Natural killer cell (primary cell): ENCODE measurements around the gene NT5M. TPM values are rescaled to one million over a fixed set of nuclear protein-coding genes. Genes with fewer than 3 reads are reported as not detected.

Source experiments
- ATAC-seq, 3 donors: fragments of 150-1000 bp in 2 of 3; fragments of 200-7000 bp in 1 of 3; cut with Tn5 transposase; 1 replicate in 1 of 3; 2 replicates in 2 of 3; pipeline ENCODE4 v1.10.0; 2021; ENCODE audit warnings: mild to moderate bottlenecking in 2 of 3, moderate library complexity in 2 of 3
- DNase-seq, 2 donors: peaks; one replicate each; pipeline versions ENCODE4 v3.0.0 to v3.0.0-alpha.2; 2013 to 2021; ENCODE audit warnings: mixed read lengths in 1 of 2
- H3K27ac ChIP-seq: one replicate; pipeline ENCODE4 v1.5.1; 2013; ENCODE audit warnings: mild to moderate bottlenecking, low read length
- H3K27me3 ChIP-seq: one replicate; pipeline ENCODE4 v1.6.1; 2013; ENCODE audit warnings: low read length; ENCODE audit not compliant: control insufficient read depth, insufficient read depth
- H3K36me3 ChIP-seq: one replicate; pipeline ENCODE4 v1.6.1; 2013; ENCODE audit warnings: low read length; ENCODE audit not compliant: control insufficient read depth, insufficient read depth
- H3K4me1 ChIP-seq: one replicate; pipeline ENCODE4 v1.6.1; 2013; ENCODE audit warnings: low read length; ENCODE audit not compliant: control insufficient read depth, insufficient read depth
- H3K4me3 ChIP-seq: one replicate; pipeline ENCODE4 v1.5.1; 2013; ENCODE audit warnings: low read length
- H3K9me3 ChIP-seq: one replicate; pipeline ENCODE4 v1.6.1; 2013; ENCODE audit warnings: low read length; ENCODE audit not compliant: control insufficient read depth, insufficient read depth
- H3K27ac Mint-ChIP-seq, 2 donors: one replicate each; pipeline ENCODE4 v1.8.0; 2022; ENCODE audit warnings: mild to moderate bottlenecking in 2 of 2, mixed read lengths in 2 of 2, moderate library complexity in 1 of 2
- H3K27me3 Mint-ChIP-seq, 2 donors: one replicate each; pipeline ENCODE4 v1.8.0; 2022; ENCODE audit warnings: low read depth in 2 of 2, mixed read lengths in 2 of 2
- H3K36me3 Mint-ChIP-seq: one replicate; pipeline ENCODE4 v1.8.0; 2022; ENCODE audit warnings: mixed read lengths
- H3K4me1 Mint-ChIP-seq, 2 donors: one replicate each; pipeline ENCODE4 v1.8.0; 2022; ENCODE audit warnings: mixed read lengths in 2 of 2
- H3K4me3 Mint-ChIP-seq: one replicate; pipeline ENCODE4 v1.8.0; 2022; ENCODE audit warnings: mild to moderate bottlenecking, moderate library complexity, mixed read lengths
- H3K9me3 Mint-ChIP-seq, 2 donors: one replicate each; pipeline ENCODE4 v1.8.0; 2022; ENCODE audit warnings: mixed read lengths in 2 of 2
- CTCF ChIP-seq: fragments of 200-600 bp; IDR thresholded peaks from one replicate; pipeline ENCODE4 v1.8.0; 2022; ENCODE audit warnings: antibody characterized with exemption
- WGBS: methylation state at CpG from one replicate; pipeline ENCODE4 v1.1.7; 2013; ENCODE audit warnings: missing lambda C conversion rate; ENCODE audit not compliant: insufficient coverage; 5-methylcytosine and 5-hydroxymethylcytosine counted together
- intact Hi-C: fragments of 100-400 bp; cut with micrococcal nuclease; formaldehyde crosslinking; loops from one replicate; pipeline ENCODE4 v1.14.2; 2022
- total RNA-seq, 4 donors: library from RNA; stranded (reverse); fragments of 120-200 nt in 1 of 4; gene quantifications; one replicate each; pipeline versions ENCODE4 v1.2.3 to v1.2.4, GENCODE V29; 2013 to 2022

The NT5M gene
- total RNA-seq, 3 donors from 2014 or later (not counting 1 experiment from before 2014, with no cell fraction given) = 3.5 to 4.4 (median 4.1) TPM

GRCh38 chr17:17361867-17362539, 58.8 kb downstream of the NT5M start:
- Mint-ChIP-seq H3K4me1 (peaks cover 12 to 17% of the 10 kb centered on the region in 2 donors), H3K27ac (no peak overlapping the region), H3K27me3 (peaks cover 0 to 5% of the 10 kb centered on the region in 2 donors), H3K36me3 (no peaks in the 10 kb centered on the region), H3K4me3 (no peak overlapping the region), H3K9me3 (peaks cover 0 to 5% of the 10 kb centered on the region in 2 donors)
- DNase-seq = no peak
- ATAC-seq = no peak
- H3K36me3 ChIP-seq = no peaks in the 10 kb centered on the region
- H3K27me3 ChIP-seq = no peaks in the 10 kb centered on the region
- no peak for TF ChIP-seq CTCF
- 89% methylated on average over 9 of the region's 12 CpGs for WGBS
- H3K9me3 ChIP-seq = peaks cover 3% of the 10 kb centered on the region
- peaks cover 20% of the 10 kb centered on the region for H3K4me1 ChIP-seq
- intact Hi-C loops = no loop called here
- no peak overlapping the region for H3K4me3 ChIP-seq
- no peak overlapping the region for H3K27ac ChIP-seq

- no peaks in the 10 kb centered on the region for H3K36me3 ChIP-seq
- DNase-seq = no peak
- peaks cover 20% of the 10 kb centered on the region for H3K4me1 ChIP-seq
- ATAC-seq = no peak
- H3K9me3 ChIP-seq = peaks cover 3% of the 10 kb centered on the region
- Mint-ChIP-seq H3K4me1 (peaks cover 12 to 17% of the 10 kb centered on the region in 2 donors), H3K4me3 (no peak overlapping the region), H3K27ac (peak overlapping the region in 1 of 2 donors; percentile 87), H3K36me3 (no peaks in the 10 kb centered on the region), H3K27me3 (peaks cover 0 to 5% of the 10 kb centered on the region in 2 donors), H3K9me3 (peaks cover 0 to 5% of the 10 kb centered on the region in 2 donors)
- H3K27ac ChIP-seq = no peak overlapping the region
- WGBS = 92% methylated on average over 7 of the region's 7 CpGs
- H3K27me3 ChIP-seq = no peaks in the 10 kb centered on the region
- intact Hi-C loops = no loop called here
- no peak overlapping the region for H3K4me3 ChIP-seq
- no peak for TF ChIP-seq CTCF
These were observed 59.4 kb downstream of the NT5M start for GRCh38 chr17:17362540-17362930.

- Mint-ChIP-seq H3K27me3 (peaks cover 0 to 5% of the 10 kb centered on the region in 2 donors), H3K9me3 (peaks cover 0 to 5% of the 10 kb centered on the region in 2 donors), H3K36me3 (no peaks in the 10 kb centered on the region), H3K27ac (peak overlapping the region; percentile 64 to 87), H3K4me1 (peaks cover 12 to 17% of the 10 kb centered on the region in 2 donors), H3K4me3 (peak overlapping the region; percentile 9)
- ATAC-seq (peak; percentile 79 to 93 (median 91)), DNase-seq (peak; percentile 34 to 64)
- Histone ChIP-seq H3K4me3 (no peak overlapping the region), H3K36me3 (no peaks in the 10 kb centered on the region), H3K4me1 (peaks cover 20% of the 10 kb centered on the region), H3K27ac (peak overlapping the region; percentile 43), H3K27me3 (no peaks in the 10 kb centered on the region), H3K9me3 (peaks cover 3% of the 10 kb centered on the region)
- 52% methylated on average over 8 of the region's 8 CpGs for WGBS
- no peak for TF ChIP-seq CTCF
- intact Hi-C loops = no loop called here
These were observed 60.6 kb downstream of the NT5M start for GRCh38 chr17:17363638-17364337.
